Endothelial cell (in vitro differentiated cells): Measurements from ENCODE around the gene B9D1. TPM values are rescaled to one million over a fixed set of nuclear protein-coding genes. Genes with fewer than 3 reads are reported as not detected.

Source experiments
- DNase-seq: peaks from one replicate; pipeline ENCODE4 v3.0.0; 2021; ENCODE audit warnings: low spot score
- H3K27ac Mint-ChIP-seq: one replicate; pipeline ENCODE4 v1.8.0; 2021; ENCODE audit warnings: mixed read lengths, inconsistent platforms; ENCODE audit not compliant: unreplicated experiment
- H3K27me3 Mint-ChIP-seq: one replicate; pipeline ENCODE4 v1.8.0; 2021; ENCODE audit warnings: mild to moderate bottlenecking, moderate library complexity, mixed read lengths, inconsistent platforms; ENCODE audit not compliant: unreplicated experiment
- H3K36me3 Mint-ChIP-seq: one replicate; pipeline ENCODE4 v1.8.0; 2021; ENCODE audit warnings: mild to moderate bottlenecking, low read depth, mixed read lengths, inconsistent platforms; ENCODE audit not compliant: unreplicated experiment
- H3K4me1 Mint-ChIP-seq: one replicate; pipeline ENCODE4 v1.8.0; 2021; ENCODE audit warnings: mild to moderate bottlenecking, mixed read lengths, inconsistent platforms; ENCODE audit not compliant: unreplicated experiment
- H3K4me3 Mint-ChIP-seq: one replicate; pipeline ENCODE4 v1.8.0; 2021; ENCODE audit warnings: mild to moderate bottlenecking, mixed read lengths, inconsistent platforms; ENCODE audit not compliant: unreplicated experiment
- H3K9me3 Mint-ChIP-seq: one replicate; pipeline ENCODE4 v1.8.0; 2021; ENCODE audit warnings: mixed read lengths, inconsistent platforms; ENCODE audit not compliant: unreplicated experiment
- total RNA-seq: library from RNA; stranded (reverse); fragmentation: NEBNext Ultra II Directional; extraction: Animal tissue kit (Norgen Biotek cat#: 25700); gene quantifications from one replicate; pipeline ENCODE4 v1.2.1, GENCODE V29; 2021; ENCODE audit not compliant: unreplicated experiment
- TF ChIP-seq, protein P1 (sequence below): fragments of 200-600 bp; sonication (generic); IDR thresholded peaks from one replicate; pipeline ENCODE4 v1.5.0; 2021; ENCODE audit warnings: antibody characterized with exemption; ENCODE audit not compliant: unreplicated experiment

Gene B9D1
- total RNA-seq, 1 donor from 2014 or later, result 6.2 TPM

DNA sequence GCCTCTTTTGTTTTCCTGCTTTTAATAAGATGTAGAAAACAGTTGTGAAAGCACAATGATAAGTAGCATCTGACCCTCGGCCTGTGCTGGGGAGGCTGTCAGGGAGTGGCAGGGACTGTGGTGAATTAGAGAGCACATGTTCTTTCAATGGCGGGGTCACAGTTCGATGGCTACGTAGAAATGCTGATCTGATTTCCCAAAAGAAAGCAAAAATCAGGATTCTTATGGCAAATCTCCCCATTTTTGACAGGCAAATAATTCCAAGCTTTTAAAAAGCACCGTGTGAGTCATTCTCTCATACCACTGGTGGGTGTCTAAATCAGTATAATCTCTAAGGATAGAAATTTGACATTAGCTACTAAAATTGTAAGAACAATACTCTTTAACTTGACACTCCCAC, 11.6 kb upstream of the B9D1 start:
- Mint-ChIP-seq H3K4me1 (peaks cover 17% of the 10 kb centered on the region), H3K27ac (no peak overlapping the region), H3K9me3 (no peaks in the 10 kb centered on the region), H3K27me3 (peaks cover 3% of the 10 kb centered on the region), H3K4me3 (no peak overlapping the region), H3K36me3 (peaks cover 5% of the 10 kb centered on the region)
- TF ChIP-seq, protein P1, sequence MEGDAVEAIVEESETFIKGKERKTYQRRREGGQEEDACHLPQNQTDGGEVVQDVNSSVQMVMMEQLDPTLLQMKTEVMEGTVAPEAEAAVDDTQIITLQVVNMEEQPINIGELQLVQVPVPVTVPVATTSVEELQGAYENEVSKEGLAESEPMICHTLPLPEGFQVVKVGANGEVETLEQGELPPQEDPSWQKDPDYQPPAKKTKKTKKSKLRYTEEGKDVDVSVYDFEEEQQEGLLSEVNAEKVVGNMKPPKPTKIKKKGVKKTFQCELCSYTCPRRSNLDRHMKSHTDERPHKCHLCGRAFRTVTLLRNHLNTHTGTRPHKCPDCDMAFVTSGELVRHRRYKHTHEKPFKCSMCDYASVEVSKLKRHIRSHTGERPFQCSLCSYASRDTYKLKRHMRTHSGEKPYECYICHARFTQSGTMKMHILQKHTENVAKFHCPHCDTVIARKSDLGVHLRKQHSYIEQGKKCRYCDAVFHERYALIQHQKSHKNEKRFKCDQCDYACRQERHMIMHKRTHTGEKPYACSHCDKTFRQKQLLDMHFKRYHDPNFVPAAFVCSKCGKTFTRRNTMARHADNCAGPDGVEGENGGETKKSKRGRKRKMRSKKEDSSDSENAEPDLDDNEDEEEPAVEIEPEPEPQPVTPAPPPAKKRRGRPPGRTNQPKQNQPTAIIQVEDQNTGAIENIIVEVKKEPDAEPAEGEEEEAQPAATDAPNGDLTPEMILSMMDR, result no peak
- no peak for DNase-seq

DNA sequence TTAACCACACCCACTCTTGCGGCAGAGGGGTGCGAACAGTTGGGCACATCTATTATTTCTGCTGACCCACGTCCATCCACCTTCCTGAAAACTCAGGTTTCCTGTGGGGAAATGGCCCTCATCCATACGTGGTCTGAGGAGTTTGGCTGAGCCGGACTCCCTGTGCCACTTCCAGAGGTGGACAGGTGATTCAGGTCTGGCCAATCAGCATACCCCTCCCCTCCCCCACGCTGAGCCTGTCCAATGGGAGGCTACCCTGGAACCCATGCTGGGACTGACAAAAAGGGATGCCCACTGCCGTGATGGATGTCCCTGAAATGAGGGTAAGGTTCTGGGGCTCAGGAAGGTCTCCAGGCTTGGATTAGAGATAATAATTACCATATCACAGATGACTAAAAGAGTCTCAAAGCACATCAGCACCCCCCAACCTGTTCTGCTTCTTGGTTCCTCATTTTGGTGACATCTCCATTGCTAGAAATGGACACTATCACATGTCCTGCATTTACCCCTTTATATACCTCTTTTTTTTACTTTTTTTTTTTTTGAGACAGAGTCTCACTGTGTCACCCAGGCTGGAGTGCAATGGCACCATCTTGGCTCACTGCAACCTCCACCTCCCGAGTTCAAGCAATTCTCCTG, 10.5 kb upstream of the B9D1 start:
- TF ChIP-seq, protein P1, result no peak
- no peaks in the 10 kb centered on the region for H3K9me3 Mint-ChIP-seq
- no peak overlapping the region for H3K27ac Mint-ChIP-seq
- peaks cover 15% of the 10 kb centered on the region for H3K4me1 Mint-ChIP-seq
- H3K4me3 Mint-ChIP-seq, result no peak overlapping the region
- peaks cover 6% of the 10 kb centered on the region for H3K27me3 Mint-ChIP-seq
- H3K36me3 Mint-ChIP-seq, result peaks cover 5% of the 10 kb centered on the region
- no peak for DNase-seq

DNA sequence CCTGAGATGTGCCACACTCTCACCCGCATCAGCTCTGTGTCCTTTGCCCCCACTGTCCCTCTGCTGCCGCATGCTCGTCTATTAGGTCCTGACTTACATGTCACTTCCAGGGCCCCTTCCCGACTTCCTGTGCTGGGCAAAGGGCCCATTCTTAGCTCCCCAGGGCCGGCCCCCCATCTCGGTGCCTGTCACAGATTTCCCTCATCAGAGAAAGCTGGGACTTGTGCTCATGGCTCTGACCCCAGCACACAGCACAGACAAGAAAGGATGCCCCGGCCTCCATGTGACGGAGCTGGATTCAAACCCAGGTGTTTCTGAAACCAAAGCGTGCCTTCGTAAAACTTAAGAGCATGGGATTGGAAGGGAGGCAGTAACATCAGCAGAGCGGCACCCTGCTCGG, 9.9 kb upstream of the B9D1 start:
- Mint-ChIP-seq H3K4me1 (peaks cover 19% of the 10 kb centered on the region), H3K27ac (no peak overlapping the region), H3K9me3 (no peaks in the 10 kb centered on the region), H3K4me3 (peak overlapping the region; percentile 12), H3K36me3 (peaks cover 4% of the 10 kb centered on the region), H3K27me3 (peaks cover 6% of the 10 kb centered on the region)
- TF ChIP-seq, protein P1, result no peak
- DNase-seq, result no peak

DNA sequence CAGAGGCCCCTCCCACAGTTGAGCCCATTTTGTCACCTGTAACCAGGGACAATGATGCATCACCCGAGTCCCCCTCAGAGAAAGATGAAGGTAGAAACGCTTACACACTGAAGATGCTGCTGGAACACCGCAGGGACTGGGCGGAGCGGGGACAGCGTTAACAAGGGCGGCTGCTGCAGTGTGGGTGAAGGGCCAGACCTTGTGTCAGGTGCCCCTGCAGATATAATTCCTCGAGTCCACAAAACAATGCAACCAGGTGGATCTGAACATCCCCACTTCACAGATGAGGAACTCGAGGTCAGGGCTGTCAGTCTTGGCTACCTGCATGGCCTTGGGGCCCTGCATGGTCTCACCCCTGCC, 9.5 kb upstream of the B9D1 start:
- TF ChIP-seq, protein P1, result no peak
- peak overlapping the region; percentile 12 for H3K4me3 Mint-ChIP-seq
- H3K9me3 Mint-ChIP-seq, result no peaks in the 10 kb centered on the region
- no peak for DNase-seq
- H3K27ac Mint-ChIP-seq, result no peak overlapping the region
- peaks cover 6% of the 10 kb centered on the region for H3K27me3 Mint-ChIP-seq
- H3K4me1 Mint-ChIP-seq, result peaks cover 20% of the 10 kb centered on the region
- H3K36me3 Mint-ChIP-seq, result no peaks in the 10 kb centered on the region

DNA sequence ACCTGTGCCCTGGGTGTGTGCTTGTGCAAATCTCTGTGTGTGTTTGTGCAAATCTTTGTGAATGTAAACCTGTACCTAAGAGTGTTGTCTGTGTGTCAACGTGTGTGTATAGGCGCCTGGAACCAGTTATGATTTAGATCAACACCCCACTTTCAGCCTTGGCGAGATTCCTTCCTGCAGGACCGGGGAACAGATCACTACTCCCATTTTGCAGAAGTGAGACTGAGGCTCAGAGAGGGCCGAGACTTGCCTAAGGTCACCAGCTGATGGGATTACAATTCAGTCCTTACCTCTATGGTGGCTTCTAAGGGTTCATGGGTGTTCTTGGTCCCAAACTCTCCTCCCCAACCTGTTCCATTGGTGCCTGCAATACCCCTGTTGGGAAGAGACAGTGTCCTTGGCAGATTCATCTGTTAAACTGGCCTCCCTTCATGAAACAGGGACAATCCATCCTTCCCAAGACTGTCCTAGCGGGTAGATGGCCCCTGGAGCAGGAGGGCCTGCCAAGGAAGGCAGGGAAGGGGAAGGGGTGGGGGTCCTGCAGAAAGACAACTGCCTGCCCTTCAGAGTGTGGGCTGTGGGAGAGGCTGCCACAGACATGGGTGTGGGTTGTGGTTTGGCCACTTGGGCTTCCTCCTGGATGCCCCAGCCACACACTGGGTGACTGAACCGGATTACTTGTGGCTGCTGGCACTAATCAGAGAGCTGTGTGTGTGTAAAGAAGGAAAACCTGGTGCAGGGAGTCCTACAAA, 8.9 kb upstream of the B9D1 start:
- no peaks in the 10 kb centered on the region for H3K9me3 Mint-ChIP-seq
- H3K36me3 Mint-ChIP-seq, result no peaks in the 10 kb centered on the region
- H3K27me3 Mint-ChIP-seq, result peaks cover 7% of the 10 kb centered on the region
- no peak overlapping the region for H3K4me3 Mint-ChIP-seq
- no peak for DNase-seq
- TF ChIP-seq, protein P1, result no peak
- H3K27ac Mint-ChIP-seq, result peak overlapping the region; percentile 77
- peaks cover 17% of the 10 kb centered on the region for H3K4me1 Mint-ChIP-seq
